Neural crest cell (in vitro differentiated cells): ENCODE data around the gene SUGCT. TPM values are rescaled to one million over a fixed set of nuclear protein-coding genes. Genes with fewer than 3 reads are reported as not detected.

Source experiments
- DNase-seq: peaks from one replicate; pipeline ENCODE4 v3.0.0; 2021; ENCODE audit warnings: low read depth, mixed read lengths, low spot score
- H3K27ac Mint-ChIP-seq: one replicate; pipeline ENCODE4 v1.8.0; 2021; ENCODE audit warnings: mild to moderate bottlenecking, mixed read lengths; ENCODE audit not compliant: unreplicated experiment
- H3K27me3 Mint-ChIP-seq: 2 replicates; pipeline ENCODE4 v1.8.0; 2021; ENCODE audit warnings: low read depth, mild to moderate bottlenecking, mixed read lengths
- H3K36me3 Mint-ChIP-seq: 2 replicates; pipeline ENCODE4 v1.8.0; 2021; ENCODE audit warnings: low read depth, mild to moderate bottlenecking, mixed read lengths
- H3K4me1 Mint-ChIP-seq: 2 replicates; pipeline ENCODE4 v1.8.0; 2021; ENCODE audit warnings: mixed read lengths
- H3K4me3 Mint-ChIP-seq: one replicate; pipeline ENCODE4 v1.8.0; 2021; ENCODE audit warnings: mild to moderate bottlenecking, mixed read lengths
- H3K9me3 Mint-ChIP-seq: 2 replicates; pipeline ENCODE4 v1.8.0; 2021; ENCODE audit warnings: mixed read lengths
- total RNA-seq: library from RNA; stranded (reverse); gene quantifications from 2 replicates; pipeline ENCODE4 v1.2.1, GENCODE V29; 2021
- TF ChIP-seq, protein P1 (sequence below): fragments of 200-600 bp; sonication (generic); conservative IDR thresholded peaks from 2 replicates; pipeline ENCODE4 v1.5.0; 2021; ENCODE audit warnings: antibody characterized with exemption, mild to moderate bottlenecking

Gene SUGCT
- total RNA-seq, 1 donor from 2014 or later: 5.9 TPM

DNA sequence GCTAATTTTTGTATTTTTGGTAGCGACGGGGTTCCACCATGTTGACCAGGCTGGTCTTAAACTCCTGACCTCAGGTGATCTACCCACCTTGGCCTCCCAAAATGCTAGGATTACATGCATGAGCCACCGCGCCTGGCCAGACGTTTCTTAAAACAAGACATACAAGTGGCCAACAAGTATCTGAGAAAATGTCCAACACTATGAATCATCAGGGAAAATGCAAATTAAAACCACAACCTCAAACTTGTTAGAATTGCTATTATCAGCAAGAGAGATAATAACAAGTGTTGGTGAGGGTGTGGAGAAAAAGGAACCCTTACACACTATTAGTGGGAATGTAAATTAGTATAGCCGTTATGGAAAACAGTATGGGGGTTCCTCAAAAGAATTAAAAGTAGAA lies 148.6 kb downstream of the SUGCT start:
- no peak overlapping the region for H3K4me3 Mint-ChIP-seq
- DNase-seq: no peak
- no peaks in the 10 kb centered on the region for H3K27me3 Mint-ChIP-seq
- H3K36me3 Mint-ChIP-seq: peaks cover 3% of the 10 kb centered on the region
- H3K27ac Mint-ChIP-seq: no peak overlapping the region
- TF ChIP-seq, protein P1, sequence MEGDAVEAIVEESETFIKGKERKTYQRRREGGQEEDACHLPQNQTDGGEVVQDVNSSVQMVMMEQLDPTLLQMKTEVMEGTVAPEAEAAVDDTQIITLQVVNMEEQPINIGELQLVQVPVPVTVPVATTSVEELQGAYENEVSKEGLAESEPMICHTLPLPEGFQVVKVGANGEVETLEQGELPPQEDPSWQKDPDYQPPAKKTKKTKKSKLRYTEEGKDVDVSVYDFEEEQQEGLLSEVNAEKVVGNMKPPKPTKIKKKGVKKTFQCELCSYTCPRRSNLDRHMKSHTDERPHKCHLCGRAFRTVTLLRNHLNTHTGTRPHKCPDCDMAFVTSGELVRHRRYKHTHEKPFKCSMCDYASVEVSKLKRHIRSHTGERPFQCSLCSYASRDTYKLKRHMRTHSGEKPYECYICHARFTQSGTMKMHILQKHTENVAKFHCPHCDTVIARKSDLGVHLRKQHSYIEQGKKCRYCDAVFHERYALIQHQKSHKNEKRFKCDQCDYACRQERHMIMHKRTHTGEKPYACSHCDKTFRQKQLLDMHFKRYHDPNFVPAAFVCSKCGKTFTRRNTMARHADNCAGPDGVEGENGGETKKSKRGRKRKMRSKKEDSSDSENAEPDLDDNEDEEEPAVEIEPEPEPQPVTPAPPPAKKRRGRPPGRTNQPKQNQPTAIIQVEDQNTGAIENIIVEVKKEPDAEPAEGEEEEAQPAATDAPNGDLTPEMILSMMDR: no peak
- no peaks in the 10 kb centered on the region for H3K4me1 Mint-ChIP-seq
- H3K9me3 Mint-ChIP-seq: peaks cover 7% of the 10 kb centered on the region

DNA sequence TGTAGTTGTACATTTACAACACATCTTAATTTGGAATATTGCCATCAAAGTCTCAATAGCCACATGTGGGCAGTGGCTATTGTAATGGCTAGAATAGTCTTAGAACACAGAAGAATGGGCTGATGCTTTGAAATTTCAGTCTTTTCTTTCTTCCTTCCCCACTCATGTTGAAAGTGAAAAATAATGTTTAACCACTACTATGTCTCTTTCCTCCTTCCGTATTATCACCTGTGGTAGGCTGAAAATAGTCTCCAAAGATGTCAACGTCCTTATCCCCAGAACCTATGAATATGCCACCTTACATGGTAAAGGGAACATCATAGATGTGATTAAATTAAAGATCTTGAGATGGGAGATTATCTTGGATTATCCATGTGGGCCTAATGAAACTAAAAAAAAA lies 154.0 kb downstream of the SUGCT start:
- Mint-ChIP-seq H3K36me3 (no peaks in the 10 kb centered on the region), H3K9me3 (peaks cover 2% of the 10 kb centered on the region), H3K27me3 (no peaks in the 10 kb centered on the region), H3K4me1 (no peaks in the 10 kb centered on the region), H3K27ac (no peak overlapping the region), H3K4me3 (no peak overlapping the region)
- no peak for DNase-seq
- TF ChIP-seq, protein P1: no peak

DNA sequence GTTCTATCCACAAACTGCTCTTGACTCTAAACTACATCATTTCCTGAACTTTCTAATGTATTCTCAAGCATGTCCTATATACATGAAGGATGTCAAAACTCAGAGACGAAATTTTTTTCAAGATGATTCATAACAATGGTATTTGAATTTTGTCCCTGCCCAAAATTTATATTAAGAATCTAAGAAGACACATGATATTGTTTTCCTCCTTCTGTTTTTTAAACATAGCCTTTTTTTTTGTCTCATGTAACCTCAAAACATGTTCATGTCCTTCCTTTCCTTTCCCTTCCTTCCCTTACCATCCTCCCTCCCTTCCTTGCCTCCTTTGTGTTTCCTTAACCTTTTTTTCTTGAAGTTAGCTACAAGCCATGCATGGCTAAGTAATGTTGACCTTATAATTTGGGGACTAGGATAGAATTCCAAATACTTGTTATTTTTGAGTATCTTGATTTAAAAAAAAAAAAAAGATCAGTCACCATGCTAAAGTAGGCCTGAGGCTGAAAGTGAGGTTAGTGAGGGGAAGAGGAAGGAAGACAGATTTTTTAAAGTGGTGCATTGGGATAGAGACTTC lies 163.0 kb downstream of the SUGCT start:
- Mint-ChIP-seq H3K4me1 (peaks cover 12% of the 10 kb centered on the region), H3K9me3 (peaks cover 2% of the 10 kb centered on the region), H3K4me3 (no peak overlapping the region), H3K36me3 (no peaks in the 10 kb centered on the region), H3K27me3 (no peaks in the 10 kb centered on the region), H3K27ac (no peak overlapping the region)
- TF ChIP-seq, protein P1: no peak
- DNase-seq: no peak

GRCh38 chr7:40298421-40298820 lies 163.6 kb downstream of the SUGCT start:
- H3K36me3 Mint-ChIP-seq: no peaks in the 10 kb centered on the region
- H3K4me3 Mint-ChIP-seq: no peak overlapping the region
- DNase-seq: no peak
- H3K27ac Mint-ChIP-seq: no peak overlapping the region
- H3K4me1 Mint-ChIP-seq: peaks cover 12% of the 10 kb centered on the region
- H3K27me3 Mint-ChIP-seq: no peaks in the 10 kb centered on the region
- TF ChIP-seq, protein P1: no peak
- H3K9me3 Mint-ChIP-seq: peaks cover 2% of the 10 kb centered on the region

DNA sequence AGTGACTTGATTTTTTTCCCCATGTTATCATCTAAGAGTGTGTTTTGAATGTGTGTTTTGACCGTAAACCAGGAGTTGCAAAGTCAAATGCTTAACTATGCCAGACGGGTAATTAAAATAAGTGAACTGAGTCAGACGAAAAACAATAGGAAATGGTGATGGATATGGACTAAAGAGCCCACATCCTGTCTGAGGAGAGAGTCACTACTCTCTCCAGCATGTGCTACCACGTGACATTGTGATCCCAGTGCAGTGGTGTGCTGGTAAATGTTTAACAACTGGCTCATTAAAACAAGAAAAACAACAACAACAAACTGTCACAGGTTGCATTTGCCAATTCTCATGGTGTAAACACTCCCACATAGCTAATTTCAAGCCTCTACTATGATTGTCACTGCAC lies 164.3 kb downstream of the SUGCT start:
- Mint-ChIP-seq H3K36me3 (no peaks in the 10 kb centered on the region), H3K4me3 (no peak overlapping the region), H3K9me3 (peaks cover 2% of the 10 kb centered on the region), H3K4me1 (peaks cover 12% of the 10 kb centered on the region), H3K27me3 (no peaks in the 10 kb centered on the region), H3K27ac (no peak overlapping the region)
- TF ChIP-seq, protein P1: no peak
- DNase-seq: no peak
